Effector memory CD8-positive, alpha-beta T cell (primary cell): Measurements from ENCODE around the gene OR8G1.
"Not testable (repeated sequence)": the region's sequence is repeated elsewhere in the genome, so short reads cannot be mapped to it uniquely, and the experiment has no call there.

Experiments
- ATAC-seq: fragments of 150-1000 bp; cut with Tn5 transposase; replicated peaks from 2 replicates; pipeline ENCODE4 v1.10.0; 2021; ENCODE audit warnings: mild to moderate bottlenecking, moderate library complexity
- DNase-seq, 3 experiments: peaks; one replicate each; pipeline ENCODE4 v3.0.0; 2021
- H3K27ac Mint-ChIP-seq, 2 donors: one replicate each; pipeline ENCODE4 v1.8.0; 2022; ENCODE audit warnings: mild to moderate bottlenecking in 2 of 2, mixed read lengths in 2 of 2, moderate library complexity in 2 of 2
- H3K27me3 Mint-ChIP-seq, 2 donors: one replicate each; pipeline ENCODE4 v1.8.0; 2022; ENCODE audit warnings: mixed read lengths in 2 of 2
- H3K36me3 Mint-ChIP-seq: one replicate; pipeline ENCODE4 v1.8.0; 2022; ENCODE audit warnings: mild to moderate bottlenecking, moderate library complexity, mixed read lengths; ENCODE audit not compliant: insufficient read depth
- H3K4me1 Mint-ChIP-seq, 2 donors: one replicate each; pipeline ENCODE4 v1.8.0; 2022; ENCODE audit warnings: low read depth in 2 of 2, mixed read lengths in 2 of 2
- H3K4me3 Mint-ChIP-seq, 2 donors: one replicate each; pipeline ENCODE4 v1.8.0; 2022; ENCODE audit warnings: mild to moderate bottlenecking in 2 of 2, mixed read lengths in 2 of 2, moderate library complexity in 2 of 2
- H3K9me3 Mint-ChIP-seq, 2 donors: one replicate each; pipeline ENCODE4 v1.8.0; 2022; ENCODE audit warnings: mixed read lengths in 2 of 2

The OR8G1 gene

DNA sequence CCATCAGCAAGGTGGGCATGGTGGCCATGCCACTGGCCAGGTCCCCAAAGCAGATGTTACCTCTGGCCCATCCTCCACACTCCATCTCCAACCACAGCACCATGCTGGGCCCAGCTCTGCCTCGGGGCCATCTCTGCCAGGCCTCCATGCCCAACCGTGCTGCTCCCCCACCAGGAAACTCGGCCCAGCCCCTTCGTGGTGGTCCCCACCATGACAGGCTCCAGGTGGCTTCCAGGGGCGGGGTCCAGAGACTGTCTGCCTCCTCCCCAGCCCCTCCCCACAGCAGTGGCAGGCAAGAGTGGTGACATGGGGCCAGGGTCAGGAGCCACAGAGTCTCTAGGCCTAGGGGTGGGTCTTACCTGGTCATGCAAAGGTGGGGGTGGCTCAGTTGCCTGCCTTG, 30.5 kb upstream of the OR8G1 start:
- DNase-seq = no peak
- no peaks in the 10 kb centered on the region for H3K9me3 Mint-ChIP-seq
- no peaks in the 10 kb centered on the region for H3K4me1 Mint-ChIP-seq
- ATAC-seq = no peak
- no peaks in the 10 kb centered on the region for H3K36me3 Mint-ChIP-seq
- no peak overlapping the region for H3K27ac Mint-ChIP-seq
- H3K27me3 Mint-ChIP-seq = no peaks in the 10 kb centered on the region
- no peak overlapping the region for H3K4me3 Mint-ChIP-seq

DNA sequence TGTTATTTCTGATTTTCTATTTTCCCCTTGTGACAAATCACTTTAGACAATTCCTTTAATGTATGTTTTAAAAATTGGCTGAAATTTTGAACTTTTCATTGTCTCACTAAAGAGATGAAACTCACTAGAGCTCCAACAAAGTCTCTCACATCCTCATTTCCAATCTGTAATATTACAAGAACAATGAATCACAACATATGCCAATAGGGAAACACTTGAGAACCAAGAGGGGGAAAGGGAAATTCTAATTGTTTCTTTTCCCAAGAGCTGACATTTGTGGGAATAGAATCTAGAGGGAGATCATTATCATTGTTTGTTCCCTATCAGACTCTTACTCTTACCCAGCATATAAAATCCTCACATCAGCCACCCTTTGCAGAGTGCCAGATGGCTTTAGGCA, 29.6 kb upstream of the OR8G1 start:
- H3K27ac Mint-ChIP-seq = no peak overlapping the region

DNA sequence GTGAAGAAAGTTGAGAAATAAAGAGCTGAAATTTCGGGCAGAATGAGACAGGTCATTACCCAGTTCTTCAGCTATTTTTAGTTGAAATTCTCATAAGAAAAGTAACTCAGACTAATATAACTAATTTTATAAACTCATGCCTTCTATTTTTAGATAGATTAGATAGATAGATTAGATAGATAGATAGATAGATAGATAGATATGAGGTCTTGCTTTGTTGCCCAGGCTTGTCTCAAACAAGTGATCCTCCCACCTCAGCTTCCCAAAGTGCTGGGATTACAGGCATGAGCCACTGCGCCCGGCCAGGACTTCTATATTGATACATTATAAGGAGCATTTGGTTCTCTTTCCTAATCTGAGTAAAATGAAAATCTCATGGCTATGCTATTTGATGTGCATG, 26.9 kb upstream of the OR8G1 start:
- no peaks in the 10 kb centered on the region for H3K27me3 Mint-ChIP-seq
- no peaks in the 10 kb centered on the region for H3K9me3 Mint-ChIP-seq
- H3K36me3 Mint-ChIP-seq = no peaks in the 10 kb centered on the region
- no peak overlapping the region for H3K4me3 Mint-ChIP-seq
- DNase-seq (no peak), ATAC-seq (no peak)
- H3K4me1 Mint-ChIP-seq = no peaks in the 10 kb centered on the region
- H3K27ac Mint-ChIP-seq = no peak overlapping the region

More for the DNA sequence above, 29.6 kb upstream of the OR8G1 start:
- DNase-seq (no peak), ATAC-seq (no peak)
- Mint-ChIP-seq H3K4me3 (no peak overlapping the region), H3K27me3 (no peaks in the 10 kb centered on the region), H3K36me3 (no peaks in the 10 kb centered on the region), H3K4me1 (no peaks in the 10 kb centered on the region), H3K9me3 (no peaks in the 10 kb centered on the region)

DNA sequence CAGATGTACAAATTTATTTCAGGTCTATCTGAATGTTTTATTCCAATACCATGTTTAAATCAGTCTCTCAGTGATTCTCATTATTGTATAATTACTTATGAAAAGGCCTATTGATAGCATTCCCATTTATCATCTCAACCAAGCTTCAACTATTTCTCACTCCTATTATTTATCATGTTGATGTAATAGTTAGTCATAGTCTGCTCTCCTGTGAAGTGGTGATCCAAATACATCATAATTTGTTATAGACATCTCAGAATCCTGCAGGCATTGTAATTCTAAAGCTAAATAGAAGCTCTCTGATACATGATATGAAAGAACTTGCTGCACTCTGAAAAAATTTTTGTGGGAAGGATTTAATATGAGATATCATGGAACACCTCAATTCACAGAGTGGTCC, 21.8 kb upstream of the OR8G1 start:
- no peak for ATAC-seq
- DNase-seq = no peak
- no peaks in the 10 kb centered on the region for H3K4me1 Mint-ChIP-seq
- no peak overlapping the region for H3K4me3 Mint-ChIP-seq
- H3K36me3 Mint-ChIP-seq = no peaks in the 10 kb centered on the region
- H3K27me3 Mint-ChIP-seq = no peaks in the 10 kb centered on the region
- H3K9me3 Mint-ChIP-seq = no peaks in the 10 kb centered on the region
- no peak overlapping the region for H3K27ac Mint-ChIP-seq

DNA sequence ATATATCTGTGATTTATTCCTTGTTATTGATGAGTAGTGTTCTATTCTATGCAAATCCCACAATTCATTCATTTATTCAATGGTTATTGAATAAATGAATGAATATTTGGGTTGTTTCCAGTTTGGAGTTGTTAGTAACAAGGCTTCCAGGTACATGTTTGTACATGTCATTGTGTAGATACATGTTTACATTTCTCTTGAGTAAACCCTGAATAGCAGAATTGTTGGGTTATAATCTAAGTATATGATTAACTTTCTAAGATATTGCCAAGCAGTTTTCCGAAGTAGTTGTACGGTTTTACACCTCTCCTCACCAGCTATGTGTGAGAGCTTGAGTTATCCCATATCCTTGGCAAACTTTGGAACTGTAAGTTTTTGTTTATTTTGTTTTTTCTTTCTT, 18.5 kb upstream of the OR8G1 start:
- DNase-seq (no peak), ATAC-seq (no peak)
- peaks cover 0 to 16% of the 10 kb centered on the region in 2 donors for H3K9me3 Mint-ChIP-seq
- no peaks in the 10 kb centered on the region for H3K4me1 Mint-ChIP-seq
- peaks cover 0 to 9% of the 10 kb centered on the region in 2 donors for H3K27me3 Mint-ChIP-seq
- no peaks in the 10 kb centered on the region for H3K36me3 Mint-ChIP-seq
- H3K27ac Mint-ChIP-seq = no peak overlapping the region
- no peak overlapping the region for H3K4me3 Mint-ChIP-seq

DNA sequence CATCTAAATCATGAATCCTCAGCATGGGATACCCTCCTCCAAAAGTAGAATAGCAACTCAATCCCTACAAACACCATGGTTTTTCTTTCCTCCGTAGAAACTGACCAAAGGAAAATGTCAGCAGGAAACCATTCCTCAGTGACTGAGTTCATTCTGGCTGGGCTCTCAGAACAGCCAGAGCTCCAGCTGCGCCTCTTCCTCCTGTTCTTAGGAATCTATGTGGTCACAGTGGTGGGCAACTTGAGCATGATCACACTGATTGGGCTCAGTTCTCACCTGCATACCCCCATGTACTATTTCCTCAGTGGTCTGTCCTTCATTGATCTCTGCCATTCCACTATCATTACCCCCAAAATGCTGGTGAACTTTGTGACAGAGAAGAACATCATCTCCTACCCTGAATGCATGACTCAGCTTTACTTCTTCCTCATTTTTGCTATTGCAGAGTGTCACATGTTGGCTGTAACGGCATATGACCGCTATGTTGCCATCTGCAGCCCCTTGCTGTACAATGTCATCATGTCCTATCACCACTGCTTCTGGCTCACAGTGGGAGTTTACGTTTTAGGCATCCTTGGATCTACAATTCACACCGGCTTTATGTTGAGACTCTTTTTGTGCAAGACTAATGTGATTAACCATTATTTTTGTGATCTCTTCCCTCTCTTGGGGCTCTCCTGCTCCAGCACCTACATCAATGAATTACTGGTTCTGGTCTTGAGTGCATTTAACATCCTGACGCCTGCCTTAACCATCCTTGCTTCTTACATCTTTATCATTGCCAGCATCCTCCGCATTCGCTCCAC, 16.1 kb upstream of the OR8G1 start:
- H3K36me3 Mint-ChIP-seq, H3K4me1 Mint-ChIP-seq, H3K27ac Mint-ChIP-seq, H3K27me3 Mint-ChIP-seq, DNase-seq, ATAC-seq, H3K4me3 Mint-ChIP-seq: not testable (repeated sequence)
- peaks cover 0 to 22% of the 10 kb centered on the region in 2 donors for H3K9me3 Mint-ChIP-seq

DNA sequence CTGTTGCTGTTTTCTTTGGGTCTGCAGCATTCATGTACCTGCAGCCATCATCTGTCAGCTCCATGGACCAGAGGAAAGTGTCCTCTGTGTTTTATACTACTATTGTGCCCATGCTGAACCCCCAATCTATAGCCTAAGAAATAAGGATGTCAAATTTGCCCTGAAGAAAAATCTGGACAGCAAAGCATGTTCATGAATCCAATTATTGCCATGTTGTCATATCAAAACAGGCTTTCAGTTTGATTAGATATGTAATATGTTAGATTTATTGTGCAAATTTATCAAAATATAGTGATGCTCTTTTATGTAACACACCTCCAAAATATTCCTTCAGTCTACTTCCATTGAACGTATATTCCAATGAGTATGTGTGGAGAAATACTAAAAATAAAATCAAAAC, 15.4 kb upstream of the OR8G1 start:
- peaks cover 0 to 9% of the 10 kb centered on the region in 2 donors for H3K27me3 Mint-ChIP-seq
- H3K4me1 Mint-ChIP-seq = no peaks in the 10 kb centered on the region
- H3K4me3 Mint-ChIP-seq = no peak overlapping the region
- H3K9me3 Mint-ChIP-seq = peaks cover 0 to 22% of the 10 kb centered on the region in 2 donors
- DNase-seq (no peak), ATAC-seq (no peak)
- no peak overlapping the region for H3K27ac Mint-ChIP-seq
- H3K36me3 Mint-ChIP-seq = no peaks in the 10 kb centered on the region

DNA sequence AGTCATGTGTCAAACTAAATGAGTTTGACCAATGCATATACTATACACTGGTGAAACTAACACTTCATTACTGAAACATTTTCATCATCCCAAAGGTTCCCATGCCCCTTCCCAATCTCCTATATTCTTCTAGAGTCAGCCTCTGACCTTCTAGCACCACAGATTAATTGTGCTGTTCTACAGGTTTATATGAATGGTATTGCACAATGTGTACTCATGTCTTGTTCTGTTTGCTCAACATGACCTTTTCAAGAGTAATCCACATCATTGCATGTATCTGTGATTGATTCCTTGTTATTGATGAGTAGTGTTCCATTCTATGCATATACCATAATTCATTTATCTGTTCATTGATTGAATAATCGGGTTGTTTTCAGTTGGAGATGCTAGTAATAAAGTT, 7.5 kb upstream of the OR8G1 start:
- Mint-ChIP-seq H3K27ac (no peak overlapping the region), H3K4me1 (no peaks in the 10 kb centered on the region), H3K9me3 (peaks cover 0 to 2% of the 10 kb centered on the region in 2 donors), H3K27me3 (no peaks in the 10 kb centered on the region), H3K36me3 (no peaks in the 10 kb centered on the region), H3K4me3 (no peak overlapping the region)
- DNase-seq (no peak), ATAC-seq (no peak)

DNA sequence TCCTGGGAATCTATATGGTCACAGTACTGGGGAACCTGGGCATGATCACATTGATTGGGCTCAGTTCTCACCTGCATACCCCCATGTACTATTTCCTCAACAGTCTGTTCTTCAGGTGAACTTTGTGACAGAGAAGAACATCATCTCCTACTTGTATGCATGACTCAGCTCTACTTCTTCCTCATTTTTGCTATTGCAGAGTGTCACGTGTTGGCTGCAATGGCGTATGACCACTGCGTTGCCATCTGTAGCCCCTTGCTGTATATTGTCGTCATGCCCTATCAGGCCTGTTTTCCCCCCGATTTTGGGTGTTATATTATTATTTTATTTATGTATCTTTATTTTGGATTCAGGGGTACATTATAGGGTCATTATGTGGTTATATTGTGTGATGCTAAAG, 2.4 kb upstream of the OR8G1 start:
- H3K4me1 Mint-ChIP-seq = no peaks in the 10 kb centered on the region
- no peaks in the 10 kb centered on the region for H3K36me3 Mint-ChIP-seq
- ATAC-seq = no peak
- H3K9me3 Mint-ChIP-seq = peaks cover 4 to 11% of the 10 kb centered on the region in 2 donors
- H3K4me3 Mint-ChIP-seq = no peak overlapping the region
- no peak overlapping the region for H3K27ac Mint-ChIP-seq
- no peak for DNase-seq
- H3K27me3 Mint-ChIP-seq = no peaks in the 10 kb centered on the region

DNA sequence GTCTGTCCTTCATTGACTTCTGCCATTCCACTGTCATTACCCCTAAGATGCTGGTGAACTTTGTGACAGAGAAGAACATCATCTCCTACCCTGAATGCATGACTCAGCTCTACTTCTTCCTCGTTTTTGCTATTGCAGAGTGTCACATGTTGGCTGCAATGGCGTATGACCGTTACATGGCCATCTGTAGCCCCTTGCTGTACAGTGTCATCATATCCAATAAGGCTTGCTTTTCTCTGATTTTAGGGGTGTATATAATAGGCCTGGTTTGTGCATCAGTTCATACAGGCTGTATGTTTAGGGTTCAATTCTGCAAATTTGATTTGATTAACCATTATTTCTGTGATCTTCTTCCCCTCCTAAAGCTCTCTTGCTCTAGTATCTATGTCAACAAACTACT, 9.0 kb downstream of the OR8G1 start:
- H3K9me3 Mint-ChIP-seq, H3K27ac Mint-ChIP-seq, H3K4me3 Mint-ChIP-seq, ATAC-seq, DNase-seq, H3K4me1 Mint-ChIP-seq, H3K36me3 Mint-ChIP-seq, H3K27me3 Mint-ChIP-seq: not testable (repeated sequence)

DNA sequence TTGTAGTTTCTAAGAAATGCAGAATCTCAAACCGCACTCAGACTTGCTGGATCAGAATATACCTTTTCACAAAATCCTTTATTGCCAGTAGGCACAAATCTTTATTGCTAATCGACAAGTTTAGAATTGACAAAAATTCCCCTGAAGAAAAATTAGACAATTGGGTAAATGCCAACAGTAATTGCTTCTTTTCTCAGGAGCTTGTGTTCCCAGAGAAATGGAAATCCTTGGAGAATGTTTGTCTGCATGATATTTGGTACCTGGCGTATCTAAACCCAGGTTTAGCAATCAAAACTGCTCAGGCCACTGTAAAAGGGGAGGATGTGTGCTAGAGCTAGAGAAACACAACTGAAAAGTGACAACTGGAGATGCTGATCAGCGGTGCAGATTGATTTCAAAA, 15.2 kb downstream of the OR8G1 start, which contains the start of gene OR8G5:
Gene OR8G5, plus strand, starts transcription at position 301 of the 400 bp plus-strand sequence. CDS start 8,556 bp downstream, outside the sequence.
- no peak for DNase-seq
- Mint-ChIP-seq H3K4me1 (no peaks in the 10 kb centered on the region), H3K4me3 (no peak within 1 kb of the TSS), H3K27ac (no peak within 1 kb of the TSS), H3K36me3 (no peaks in the 10 kb centered on the region), H3K27me3 (no peaks in the 10 kb centered on the region), H3K9me3 (peaks cover 0 to 2% of the 10 kb centered on the region in 2 donors)
- no peak for ATAC-seq

DNA sequence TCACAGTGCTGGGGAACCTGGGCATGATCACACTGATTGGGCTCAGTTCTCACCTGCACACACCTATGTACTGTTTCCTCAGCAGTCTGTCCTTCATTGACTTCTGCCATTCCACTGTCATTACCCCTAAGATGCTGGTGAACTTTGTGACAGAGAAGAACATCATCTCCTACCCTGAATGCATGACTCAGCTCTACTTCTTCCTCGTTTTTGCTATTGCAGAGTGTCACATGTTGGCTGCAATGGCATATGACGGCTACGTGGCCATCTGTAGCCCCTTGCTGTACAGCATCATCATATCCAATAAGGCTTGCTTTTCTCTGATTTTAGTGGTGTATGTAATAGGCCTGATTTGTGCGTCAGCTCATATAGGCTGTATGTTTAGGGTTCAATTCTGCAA, 24.1 kb downstream of the OR8G1 start:
- not testable (repeated sequence) for DNase-seq, H3K27ac Mint-ChIP-seq, ATAC-seq, H3K4me3 Mint-ChIP-seq, H3K27me3 Mint-ChIP-seq, H3K4me1 Mint-ChIP-seq, H3K36me3 Mint-ChIP-seq, H3K9me3 Mint-ChIP-seq

DNA sequence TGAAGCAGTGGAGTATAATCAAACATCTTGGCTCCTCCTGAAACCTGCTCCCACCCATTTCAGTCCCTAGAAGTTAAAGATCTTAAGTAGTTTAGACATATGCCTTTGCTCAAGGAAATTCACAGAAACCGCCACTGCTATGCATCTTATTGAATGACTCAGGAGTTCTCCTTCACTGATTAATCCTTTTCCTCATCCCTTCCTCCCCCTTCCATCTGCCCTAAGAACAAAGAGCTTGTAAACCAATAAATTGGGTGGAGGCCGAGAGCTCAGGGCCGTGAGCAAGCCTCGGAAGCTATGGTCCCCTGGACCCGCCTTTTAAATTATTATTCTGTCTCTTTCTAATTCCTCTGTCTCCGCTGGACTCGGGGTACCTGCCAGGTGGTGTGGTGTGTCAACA, 30.0 kb downstream of the OR8G1 start:
- H3K27ac Mint-ChIP-seq, H3K4me1 Mint-ChIP-seq, ATAC-seq, H3K4me3 Mint-ChIP-seq, DNase-seq, H3K36me3 Mint-ChIP-seq, H3K9me3 Mint-ChIP-seq, H3K27me3 Mint-ChIP-seq: not testable (repeated sequence)

DNA sequence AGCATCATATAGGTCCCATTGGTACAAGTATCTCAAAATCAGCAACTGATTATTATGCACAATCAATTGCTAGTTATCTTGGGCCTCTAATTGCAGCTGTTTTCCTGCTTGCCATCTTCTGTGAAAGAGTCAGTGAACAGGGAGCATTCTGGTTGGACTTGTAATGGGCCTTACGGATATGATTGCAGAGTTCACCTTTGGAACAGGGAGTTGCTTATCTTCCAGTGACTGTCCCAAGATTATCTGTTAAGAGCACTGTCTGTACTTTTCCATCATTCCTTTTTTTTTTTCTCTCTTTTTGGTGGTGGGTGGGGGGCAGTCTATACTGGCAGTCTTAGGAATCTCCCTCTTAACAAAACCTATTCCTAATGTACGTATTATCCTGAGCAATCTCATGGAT, 33.1 kb downstream of the OR8G1 start:
- no peak for ATAC-seq
- Mint-ChIP-seq H3K36me3 (no peaks in the 10 kb centered on the region), H3K4me1 (no peaks in the 10 kb centered on the region), H3K27me3 (no peaks in the 10 kb centered on the region), H3K4me3 (no peak overlapping the region), H3K9me3 (peaks cover 0 to 3% of the 10 kb centered on the region in 2 donors), H3K27ac (no peak overlapping the region)
- DNase-seq = no peak
